Muscle of arm (tissue), 12 donors: ENCODE data around the gene ZNF771. TPM values are rescaled to one million over a fixed set of nuclear protein-coding genes. Genes with fewer than 3 reads are reported as not detected.
A peak's percentile ranks its signal among the peaks of the same experiment; 100 is the strongest.
"Not testable (repeated sequence)": the region's sequence is repeated elsewhere in the genome, so short reads cannot be mapped to it uniquely, and the experiment has no call there.

Experiments used
- DNase-seq: peaks from one replicate; pipeline ENCODE4 v3.0.0-alpha.2; 2013
- polyA plus RNA-seq, 12 donors: library from polyadenylated mRNA; unstranded; fragments of 120-200 nt; gene quantifications; one replicate each; pipeline ENCODE4 v1.2.1, GENCODE V29; 2013; ENCODE audit not compliant: insufficient read length in 12 of 12

Gene ZNF771
- polyA plus RNA-seq, 12 donors: 2.9 to 5.7 (median 4.4) TPM; not detected in 2

DNA sequence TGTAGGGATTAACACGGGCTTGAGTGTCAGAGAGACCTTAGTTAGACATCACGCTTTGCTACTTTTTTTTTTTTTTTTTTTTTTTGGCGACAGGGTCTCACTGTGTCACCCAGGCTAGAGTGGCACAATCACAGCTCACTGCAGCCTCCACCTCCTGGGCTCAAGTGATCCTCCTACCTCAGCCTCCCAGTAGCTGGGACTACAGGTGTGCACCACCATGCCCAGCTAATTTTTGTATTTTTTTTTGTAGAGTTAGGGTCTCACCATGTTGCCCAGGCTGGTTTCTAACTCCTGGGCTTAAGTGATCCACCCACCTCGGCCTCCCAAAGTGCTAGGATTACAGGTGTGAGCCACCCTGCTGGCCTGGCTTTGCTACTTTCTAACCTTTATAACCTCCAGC is 10.8 kb upstream of the ZNF771 start:
- DNase-seq: not testable (repeated sequence)

DNA sequence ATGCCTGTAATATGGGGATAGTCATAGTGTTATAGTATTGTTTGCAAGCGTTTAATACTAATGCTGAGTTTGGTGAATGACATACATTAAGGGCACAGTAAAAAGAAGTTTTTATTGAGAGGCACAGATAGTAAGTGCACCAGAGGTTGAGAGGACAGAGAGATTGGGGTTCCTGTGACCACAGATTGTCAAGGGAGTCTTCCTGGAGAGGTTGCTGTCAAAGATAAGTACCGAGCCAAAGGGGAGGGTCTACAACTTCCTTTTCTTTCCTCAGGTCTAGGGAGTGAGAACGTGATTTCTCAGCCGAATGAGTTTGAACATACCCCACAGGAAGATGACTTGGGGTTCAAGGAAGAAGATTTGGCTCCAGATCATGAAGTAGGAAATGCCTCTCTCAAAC is 10.3 kb upstream of the ZNF771 start:
- no peak for DNase-seq

DNA sequence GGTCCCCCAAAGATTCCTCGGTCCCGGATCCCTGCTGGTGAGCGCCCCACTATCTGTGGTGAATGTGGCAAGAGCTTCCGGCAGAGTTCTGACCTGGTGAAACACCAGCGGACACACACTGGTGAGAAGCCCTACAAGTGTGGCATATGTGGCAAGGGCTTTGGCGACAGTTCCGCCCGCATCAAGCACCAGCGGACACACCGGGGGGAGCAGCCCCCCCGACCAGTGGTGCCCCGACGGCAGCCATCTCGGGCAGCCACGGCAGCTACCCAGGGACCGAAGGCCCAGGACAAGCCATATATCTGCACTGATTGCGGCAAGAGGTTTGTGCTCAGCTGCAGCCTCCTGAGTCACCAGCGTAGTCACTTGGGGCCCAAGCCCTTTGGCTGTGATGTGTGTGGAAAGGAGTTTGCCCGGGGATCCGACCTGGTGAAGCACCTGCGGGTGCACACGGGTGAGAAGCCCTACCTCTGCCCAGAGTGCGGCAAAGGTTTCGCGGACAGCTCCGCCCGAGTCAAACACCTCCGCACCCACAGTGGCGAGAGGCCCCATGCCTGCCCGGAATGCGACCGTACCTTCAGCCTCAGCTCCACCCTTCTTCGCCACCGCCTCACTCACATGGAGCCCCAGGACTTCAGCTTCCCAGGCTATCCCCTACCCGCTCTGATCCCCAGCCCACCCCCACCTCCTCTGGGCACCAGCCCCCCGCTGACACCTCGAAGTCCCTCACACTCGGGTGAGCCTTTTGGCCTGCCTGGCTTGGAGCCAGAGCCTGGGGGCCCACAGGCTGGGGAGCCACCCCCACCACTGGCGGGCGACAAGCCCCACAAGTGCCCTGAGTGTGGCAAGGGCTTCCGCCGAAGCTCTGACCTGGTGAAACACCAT is 9.4 kb upstream of the ZNF771 start:
- no peak for DNase-seq

DNA sequence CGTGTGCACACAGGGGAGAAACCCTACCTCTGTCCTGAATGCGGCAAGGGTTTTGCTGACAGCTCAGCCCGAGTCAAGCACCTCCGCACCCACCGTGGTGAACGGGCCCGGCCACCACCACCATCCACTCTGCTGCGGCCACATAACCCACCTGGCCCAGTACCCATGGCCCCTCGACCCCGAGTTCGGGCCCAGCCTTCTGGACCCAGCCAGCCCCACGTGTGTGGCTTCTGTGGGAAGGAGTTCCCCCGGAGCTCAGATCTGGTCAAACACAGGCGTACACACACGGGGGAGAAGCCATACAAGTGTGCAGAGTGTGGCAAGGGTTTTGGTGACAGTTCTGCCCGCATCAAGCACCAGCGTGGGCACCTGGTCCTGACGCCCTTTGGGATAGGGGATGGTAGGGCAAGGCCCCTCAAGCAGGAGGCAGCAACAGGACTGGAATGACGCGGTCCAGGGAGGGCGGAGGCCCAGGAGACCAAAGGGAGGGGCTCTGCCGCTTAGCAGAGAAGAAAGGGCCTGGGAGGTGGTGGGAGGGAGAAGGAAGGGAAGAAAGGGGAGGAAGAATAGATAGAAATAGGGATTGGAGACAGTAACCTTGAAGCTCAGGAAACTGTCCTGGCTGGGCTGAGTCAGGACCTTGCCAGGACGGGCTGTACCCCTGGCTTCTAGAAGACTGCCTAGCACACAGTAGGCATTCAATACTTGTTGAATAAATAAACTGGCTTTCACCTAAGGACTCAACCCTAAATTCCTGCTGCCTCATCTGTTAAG is 8.6 kb upstream of the ZNF771 start:
- no peak for DNase-seq

DNA sequence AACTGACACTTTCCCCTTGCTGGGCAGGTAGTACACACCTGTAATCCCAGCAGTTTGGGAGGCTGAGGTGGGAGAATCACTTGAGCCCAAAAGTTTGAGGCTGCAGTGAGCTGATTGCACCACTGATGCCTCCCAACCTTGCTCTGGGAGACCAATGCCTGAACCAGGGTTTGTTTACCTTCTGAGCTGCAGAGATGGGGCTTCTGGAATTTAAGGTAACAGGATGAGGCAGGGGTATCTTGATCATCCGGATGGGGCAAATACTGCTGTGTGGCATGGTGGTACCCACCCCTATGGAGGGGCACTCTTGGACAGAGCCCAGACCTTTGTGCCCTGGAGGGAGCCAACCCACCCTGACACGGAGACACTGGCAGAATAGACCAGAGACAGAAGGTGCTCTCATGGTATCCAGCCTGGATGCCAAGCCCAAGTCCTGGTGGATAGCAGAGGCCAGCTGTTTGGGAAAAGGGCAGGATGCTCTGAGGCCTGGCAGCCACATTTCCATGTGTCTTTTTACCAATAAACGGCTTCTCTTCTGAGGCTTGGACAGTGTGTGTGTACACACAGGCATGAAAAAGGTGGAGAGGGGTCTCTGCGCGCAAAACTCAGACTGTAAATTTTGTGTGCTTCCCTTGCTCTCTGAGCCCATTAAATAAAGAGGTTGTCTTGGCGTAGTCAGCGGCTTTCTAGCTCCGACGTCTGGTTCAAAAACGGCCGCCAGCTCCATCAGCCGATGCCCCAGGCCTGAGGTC is 7.8 kb upstream of the ZNF771 start:
- DNase-seq: no peak

DNA sequence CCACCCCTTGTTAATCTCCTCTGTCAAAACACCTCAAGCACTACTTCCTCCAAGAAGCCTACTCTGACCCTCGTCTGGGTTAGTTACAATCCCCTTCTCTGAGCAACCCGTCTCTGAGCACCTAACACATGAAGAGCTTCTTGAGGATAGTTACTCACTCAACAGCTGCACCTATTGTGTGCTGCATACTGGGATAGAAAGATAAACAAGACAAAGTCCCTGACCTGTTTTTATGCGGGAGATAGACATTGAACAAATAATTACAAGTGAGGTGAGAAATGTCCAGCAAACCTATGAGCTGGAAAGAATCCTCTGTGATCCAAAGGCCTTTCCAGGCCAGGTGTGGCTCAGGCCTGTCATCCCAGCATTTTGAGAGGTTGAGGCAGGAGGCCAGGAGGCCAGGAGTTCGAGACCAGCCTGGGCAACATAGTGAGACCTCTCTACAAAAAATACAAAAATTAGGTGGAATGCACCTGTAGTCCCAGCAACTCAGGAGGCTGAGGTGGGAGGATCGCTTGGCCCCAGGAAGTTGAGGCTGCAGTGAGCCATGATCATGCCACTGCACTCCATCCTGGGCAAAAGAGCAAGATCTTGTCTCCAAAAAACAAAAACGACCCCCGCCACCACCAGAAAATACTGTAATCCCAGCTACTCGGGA is 5.5 kb upstream of the ZNF771 start:
- DNase-seq: no peak

DNA sequence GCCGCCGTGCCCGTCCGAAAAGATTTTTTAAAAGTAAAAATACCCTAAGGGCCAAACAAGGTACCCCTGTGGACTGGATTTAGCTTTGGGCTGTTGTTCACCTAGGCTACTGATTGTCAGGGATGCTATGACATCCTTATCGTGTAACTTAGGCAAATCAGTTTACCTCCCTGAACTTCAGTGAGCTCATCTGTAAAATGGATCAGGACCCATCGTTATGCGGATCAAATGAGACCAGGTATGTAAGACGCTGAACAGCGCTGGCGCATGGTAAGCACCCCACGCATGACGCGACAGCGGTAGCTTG is 658 bp upstream of the ZNF771 start:
- no peak for DNase-seq

DNA sequence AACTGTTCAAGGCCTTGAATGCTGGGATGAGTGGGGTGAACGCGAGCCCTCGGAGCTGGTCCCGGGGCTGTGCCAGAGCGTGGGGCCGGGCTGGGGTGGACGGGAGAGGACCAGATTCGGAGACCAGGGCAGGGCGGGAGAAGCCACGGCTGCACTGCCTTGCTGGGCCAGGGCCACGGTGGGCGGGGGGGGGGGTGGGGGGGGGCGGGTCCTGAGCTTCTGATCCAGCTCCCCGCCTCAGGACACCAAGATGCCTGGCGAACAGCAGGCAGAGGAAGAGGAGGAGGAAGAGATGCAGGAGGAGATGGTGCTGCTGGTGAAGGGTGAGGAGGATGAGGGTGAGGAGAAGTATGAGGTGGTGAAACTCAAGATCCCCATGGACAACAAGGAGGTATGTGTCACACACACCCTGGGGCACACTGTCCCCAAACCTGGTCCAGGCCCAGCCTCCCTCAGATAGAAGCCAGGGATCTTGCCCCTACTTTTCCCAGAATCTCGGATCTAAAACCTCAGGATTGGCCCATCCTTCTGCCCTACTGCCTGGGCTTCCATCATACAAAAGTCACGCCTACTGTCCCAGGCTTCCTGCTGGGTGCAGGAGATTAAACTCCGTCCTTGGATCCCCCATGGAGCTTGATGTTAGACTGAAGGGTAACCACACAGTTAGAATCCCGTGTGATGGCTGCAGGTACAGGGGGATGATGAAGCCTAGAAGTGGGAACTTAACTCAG is 563 bp downstream of the ZNF771 start:
- DNase-seq: no peak

DNA sequence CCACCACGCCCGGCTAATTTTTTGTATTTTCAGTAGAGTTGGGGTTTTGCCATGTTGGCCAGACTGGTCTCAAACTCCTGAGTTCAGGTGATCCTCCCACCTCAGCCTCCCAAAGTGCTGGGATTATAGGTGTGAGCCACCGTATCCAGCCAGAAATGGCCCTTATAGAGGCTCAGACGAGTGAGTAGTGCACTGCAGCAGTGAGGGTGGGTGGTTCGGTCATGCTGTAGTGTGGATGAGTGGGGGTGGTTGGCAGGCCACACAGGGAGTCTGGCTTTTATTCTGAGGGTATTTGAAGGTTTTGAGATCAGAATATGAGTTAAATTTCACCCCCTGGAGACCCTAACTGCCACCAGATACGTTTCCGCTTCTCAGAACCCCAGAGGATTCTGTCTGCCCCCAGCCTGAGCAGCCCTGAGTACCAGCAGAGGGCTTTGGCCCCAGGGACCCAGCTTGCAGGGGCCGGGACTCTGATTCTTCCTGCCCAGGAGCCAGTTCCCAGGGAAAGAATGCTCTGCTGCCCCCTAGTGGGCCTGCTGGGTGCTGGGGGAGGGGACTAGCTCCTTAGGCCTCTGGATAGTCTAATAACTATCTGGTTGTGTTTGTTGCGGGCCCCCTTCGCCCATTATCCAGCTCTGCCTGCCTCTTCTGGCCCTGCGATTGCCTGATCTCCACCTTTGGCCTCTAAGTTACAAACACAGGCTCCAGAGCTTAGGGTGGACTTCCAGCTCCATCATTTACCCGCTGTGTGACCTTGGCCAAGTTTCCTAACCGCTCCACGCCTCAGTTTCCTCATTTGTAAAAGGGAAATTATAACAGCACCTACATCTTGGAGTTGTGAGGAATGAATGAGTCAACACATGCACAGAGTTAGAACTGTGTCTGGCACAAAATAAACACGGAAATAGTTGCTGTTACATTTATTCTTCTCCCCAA is 2.0 kb downstream of the ZNF771 start:
- DNase-seq: peak; percentile 93

DNA sequence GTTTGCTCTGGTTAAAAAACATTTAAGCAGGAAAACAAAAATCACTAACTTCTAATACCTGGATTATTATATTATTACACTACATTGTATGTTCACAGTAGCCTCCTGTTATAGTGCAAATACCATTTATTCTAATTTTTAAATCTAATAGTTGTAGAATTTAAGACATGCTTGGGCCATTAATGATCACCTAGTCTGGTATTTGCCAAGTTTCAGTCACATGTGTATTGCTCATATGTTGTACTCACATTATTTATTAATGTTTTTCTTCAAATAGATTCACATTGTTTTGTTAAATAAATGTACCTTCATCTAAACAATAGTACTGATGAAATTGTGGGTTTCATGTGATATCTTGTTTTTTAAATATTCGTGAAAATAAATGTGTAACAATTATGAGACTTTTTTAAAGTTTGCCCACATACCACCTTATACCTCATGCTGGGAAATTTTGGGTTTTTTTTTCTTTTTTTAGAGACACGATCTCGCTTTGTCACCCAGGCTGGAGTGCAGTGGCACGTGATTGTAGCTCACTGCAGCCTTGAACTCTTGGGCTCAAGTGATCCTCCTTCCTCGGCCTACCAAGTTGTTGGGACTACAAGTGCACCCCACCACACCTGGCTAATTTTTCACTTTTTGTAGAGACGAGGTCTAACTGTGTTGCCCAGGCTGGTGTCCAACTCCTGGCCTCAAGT is 5.9 kb downstream of the ZNF771 start:
- DNase-seq: no peak

DNA sequence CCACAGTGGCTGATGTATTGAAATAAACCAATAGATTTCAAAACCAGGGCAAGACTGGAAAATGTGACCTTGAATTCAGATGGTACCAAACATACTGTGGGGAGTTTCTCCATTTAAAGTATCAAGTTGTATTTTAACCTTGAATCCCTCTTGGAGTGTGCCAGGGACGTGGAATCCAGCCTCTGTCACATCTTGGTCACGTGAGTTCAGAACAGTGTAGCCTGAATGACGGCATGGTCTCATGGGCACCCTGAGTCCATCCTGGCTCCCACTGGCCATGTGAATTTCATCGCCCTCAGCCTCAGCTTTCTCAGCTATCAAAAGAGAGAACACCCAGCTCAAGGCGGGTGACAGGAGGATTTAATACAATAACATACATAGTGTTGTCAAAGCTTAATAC is 6.8 kb downstream of the ZNF771 start:
- no peak for DNase-seq

DNA sequence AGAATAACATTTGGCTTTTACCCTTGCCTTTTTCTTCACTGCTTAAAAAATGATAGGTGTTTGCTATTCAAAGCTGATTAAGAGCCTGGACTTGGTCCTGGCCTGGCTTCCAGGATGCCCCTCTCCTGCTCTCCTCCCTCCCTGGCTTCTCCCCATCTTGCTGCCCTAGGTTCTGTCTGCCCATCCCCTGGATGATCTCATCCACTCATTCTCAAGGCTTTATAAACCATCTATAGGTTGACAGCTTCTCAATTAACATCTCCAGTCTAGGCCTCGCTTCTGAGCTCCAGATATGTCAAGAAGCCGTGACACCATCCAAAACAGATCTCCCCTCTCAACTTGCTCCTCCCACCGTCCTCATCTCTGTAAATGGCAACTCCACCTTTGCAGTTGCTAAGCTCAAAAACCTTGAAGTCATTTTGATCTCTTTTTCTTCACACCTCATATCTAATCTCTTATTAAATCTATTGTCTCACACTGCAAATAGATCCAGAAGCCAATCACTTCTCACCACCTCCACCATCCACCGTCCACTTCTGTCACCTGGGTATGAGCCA is 8.7 kb downstream of the ZNF771 start:
- DNase-seq: no peak

DNA sequence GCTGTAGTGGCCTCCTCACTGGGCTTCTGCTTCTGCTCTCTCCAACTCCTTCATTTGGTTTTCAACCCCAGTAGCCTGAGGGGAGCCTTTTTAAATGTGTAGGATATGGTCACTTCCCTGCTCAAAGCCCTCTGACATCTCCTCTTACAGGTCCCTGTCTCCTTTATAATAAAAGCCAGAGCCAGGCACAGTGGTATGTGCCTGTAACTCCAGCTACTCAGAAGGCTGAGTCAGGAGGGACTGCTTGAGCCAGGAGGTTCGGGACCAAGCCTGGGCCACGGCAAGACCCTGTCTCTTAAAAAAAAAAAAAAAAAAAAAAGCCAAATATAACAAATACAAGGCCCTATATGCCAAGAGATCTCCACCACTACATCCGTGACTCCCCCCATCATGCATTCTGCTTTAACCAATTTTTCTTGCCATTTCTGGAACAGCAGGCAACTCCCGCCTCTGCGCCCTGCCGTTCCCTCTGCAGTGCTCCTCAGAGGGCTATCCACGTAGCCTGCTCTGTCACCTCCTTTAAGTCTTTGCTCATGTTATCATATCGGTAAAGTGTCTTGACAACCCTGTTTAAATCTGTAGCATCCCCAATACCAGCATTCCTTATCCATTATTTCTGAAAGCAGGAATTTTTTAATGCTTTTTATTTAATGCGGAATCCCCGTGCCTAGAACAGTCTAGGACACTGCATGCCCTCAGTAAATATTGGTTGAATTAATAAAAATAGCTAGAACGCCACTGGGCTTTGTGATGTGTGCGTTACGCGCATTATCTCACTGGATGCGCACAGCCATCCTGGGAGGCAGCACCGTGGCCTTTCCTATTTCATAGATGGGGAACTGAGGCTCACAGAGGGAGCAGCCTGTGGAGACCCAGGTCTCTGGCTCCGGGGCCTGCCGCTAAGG is 9.5 kb downstream of the ZNF771 start:
- no peak for DNase-seq

DNA sequence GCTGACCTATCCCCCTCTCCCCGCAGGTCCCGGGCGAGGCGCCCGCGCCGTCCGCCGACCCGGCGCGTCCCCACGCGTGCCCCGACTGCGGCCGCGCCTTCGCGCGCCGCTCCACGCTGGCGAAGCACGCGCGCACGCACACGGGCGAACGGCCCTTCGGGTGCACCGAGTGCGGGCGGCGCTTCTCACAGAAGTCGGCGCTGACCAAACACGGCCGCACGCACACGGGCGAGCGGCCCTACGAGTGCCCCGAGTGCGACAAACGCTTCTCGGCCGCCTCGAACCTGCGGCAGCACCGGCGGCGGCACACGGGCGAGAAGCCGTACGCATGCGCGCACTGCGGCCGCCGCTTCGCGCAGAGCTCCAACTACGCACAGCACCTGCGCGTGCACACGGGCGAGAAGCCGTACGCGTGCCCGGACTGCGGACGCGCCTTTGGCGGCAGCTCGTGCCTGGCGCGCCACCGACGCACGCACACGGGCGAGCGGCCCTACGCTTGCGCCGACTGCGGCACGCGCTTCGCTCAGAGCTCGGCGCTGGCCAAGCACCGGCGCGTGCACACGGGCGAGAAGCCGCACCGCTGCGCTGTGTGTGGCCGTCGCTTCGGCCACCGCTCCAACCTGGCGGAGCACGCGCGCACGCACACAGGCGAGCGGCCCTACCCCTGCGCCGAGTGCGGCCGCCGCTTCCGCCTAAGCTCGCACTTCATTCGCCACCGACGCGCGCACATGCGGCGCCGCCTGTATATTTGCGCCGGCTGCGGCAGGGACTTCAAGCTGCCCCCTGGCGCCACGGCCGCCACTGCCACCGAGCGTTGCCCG is 10.3 kb downstream of the ZNF771 start:
- DNase-seq: peak; percentile 87

DNA sequence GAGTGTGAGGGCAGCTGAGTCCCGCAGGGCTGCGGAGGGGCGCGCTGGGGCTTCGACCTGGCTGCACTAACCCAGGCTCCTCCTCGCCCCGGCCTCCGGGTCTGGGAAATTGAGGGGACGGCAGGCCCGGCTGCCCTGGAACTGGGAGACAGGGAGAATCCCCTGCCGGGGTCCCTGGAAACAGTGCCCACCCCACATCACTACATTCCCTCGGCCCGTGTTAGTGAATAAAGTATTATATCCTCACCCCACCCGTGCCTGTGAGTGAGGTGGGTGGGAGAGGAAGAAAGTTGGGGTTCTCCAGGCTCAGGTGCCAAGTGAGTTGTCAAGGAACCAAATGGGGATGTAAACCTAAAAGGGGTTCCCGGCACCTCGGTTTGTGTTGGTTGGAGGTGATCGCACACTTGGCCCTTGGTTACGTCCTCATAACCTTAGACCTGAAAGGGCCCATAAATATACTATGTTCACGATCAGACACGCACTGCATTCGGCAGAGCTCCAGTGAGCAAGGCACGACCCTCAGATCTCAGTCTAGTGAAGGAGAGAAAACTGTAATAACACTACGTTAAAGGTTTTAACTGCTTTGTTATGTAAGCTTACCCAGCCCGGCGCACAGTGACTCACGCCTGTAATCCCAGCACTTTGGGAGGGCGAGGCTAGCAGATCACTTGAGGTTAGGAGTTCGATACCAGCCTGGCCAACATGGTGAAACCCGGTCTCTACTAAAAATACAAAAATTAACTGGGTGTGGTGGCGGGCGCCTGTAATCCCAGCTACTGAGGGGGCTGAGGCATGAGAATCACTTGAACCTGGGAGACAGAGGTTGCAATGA is 11.2 kb downstream of the ZNF771 start:
- DNase-seq: no peak

DNA sequence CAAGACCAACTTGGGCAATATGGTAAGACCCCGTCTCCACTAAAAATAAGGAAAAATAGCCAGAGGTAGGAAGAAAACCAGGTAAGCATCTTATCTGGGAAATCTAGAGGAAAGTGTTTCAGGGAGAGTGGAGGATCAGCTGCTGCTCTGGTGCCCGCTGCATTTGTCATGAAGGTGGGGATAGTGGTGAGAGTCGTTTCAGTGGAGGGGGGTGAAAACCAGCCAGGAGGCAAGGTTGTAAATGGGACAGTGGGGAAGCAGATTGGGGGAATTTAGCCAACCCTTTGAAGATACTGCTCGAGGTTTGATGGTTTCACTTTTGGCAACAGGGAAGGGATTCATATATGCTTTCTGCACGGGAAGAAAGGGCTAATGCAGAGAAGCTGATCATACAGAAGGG is 13.6 kb downstream of the ZNF771 start:
- no peak for DNase-seq
